Activated CD4-positive, alpha-beta T cell treated with anti-CD3 and anti-CD28 coated beads for 4 hours (primary cell): Measurements from ENCODE around the gene NPHP3.

Experiments used
- DNase-seq, 2 donors: peaks; one replicate each; pipeline ENCODE4 v3.0.0-alpha.2; 2020

Gene NPHP3

DNA sequence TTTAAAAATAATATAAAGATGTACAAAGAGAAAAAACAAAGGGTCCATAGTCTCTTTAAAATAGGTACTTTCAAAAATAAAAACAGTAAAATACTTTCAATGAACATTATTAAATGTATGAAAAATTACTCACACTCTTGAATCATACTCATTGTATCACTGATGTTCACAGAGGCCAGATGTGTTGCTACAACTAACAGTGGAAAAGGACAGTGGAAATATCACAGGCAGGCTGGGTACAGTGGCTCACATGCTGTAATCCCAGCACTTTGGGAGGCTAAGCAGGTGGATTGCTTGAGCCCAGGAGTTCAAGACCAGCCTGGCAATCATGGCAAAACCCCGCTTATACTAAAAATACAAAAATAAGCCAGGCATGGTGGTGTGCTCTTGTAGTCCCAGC is 26.8 kb downstream of the NPHP3 start:
- DNase-seq, result no peak

- no peak for DNase-seq
These were observed 27.2 kb downstream of the NPHP3 start for GRCh38 chr3:132694991-132695390.

DNA sequence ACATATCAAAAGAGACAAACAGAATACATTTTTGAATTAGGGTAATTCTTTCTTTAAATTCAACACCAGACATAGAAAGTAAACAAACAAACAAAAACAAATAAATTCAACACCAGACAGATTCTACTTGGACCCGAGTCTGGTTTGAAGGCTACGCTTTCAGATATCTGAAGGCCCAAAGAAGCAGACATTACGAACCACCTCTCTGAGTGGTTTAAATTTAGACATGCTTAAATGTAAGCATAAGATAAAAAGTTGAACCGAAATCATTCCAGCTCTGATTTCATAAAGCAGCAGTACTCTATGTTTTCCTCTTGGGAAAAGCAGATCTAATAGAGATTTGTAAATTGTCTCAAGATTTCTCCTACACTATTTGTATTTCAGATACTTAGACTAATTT is 32.2 kb downstream of the NPHP3 start:
- DNase-seq, result no peak

DNA sequence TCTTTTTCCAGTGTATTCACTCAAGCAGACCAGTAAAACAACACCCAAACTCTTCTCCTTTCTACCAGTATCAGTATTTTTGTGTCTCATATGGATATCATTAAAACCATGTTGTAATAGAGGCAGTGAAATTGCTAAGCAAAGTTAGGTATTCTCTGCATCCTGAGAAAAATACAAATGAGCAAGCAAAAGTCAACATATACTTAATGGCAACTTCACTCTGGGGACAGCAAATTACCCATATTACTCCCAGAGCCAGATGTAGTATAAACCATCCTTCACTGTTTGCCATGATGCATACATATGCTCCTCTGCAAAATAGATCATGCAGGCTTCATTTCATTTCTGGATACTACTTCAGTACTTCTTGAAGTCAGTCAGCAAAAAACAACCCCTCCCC is 40.0 kb downstream of the NPHP3 start:
- DNase-seq, result no peak

- DNase-seq, result no peak
These were observed 40.8 kb downstream of the NPHP3 start for GRCh38 chr3:132681421-132681820.

- no peak for DNase-seq
These were observed 42.3 kb downstream of the NPHP3 start for GRCh38 chr3:132679911-132680310.

DNA sequence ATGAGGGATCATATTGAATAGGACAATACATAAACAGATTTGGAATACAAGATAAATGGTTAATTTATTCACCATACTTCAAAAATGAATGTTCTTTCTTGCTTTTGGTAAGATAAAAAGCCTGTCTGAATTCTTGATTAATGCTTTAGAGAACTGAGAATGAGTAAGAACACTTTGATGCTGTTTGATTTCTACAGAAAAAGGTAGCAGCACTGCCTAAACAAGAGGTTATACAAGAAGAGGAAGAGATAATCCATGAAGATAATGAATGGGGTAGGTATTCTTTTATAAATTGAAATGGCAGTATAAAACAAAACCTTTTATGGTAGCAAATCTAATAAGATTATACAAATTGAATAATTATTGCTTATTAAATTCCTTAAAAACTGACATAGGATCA is 46.8 kb downstream of the NPHP3 start:
- DNase-seq, result no peak

GRCh38 chr3:132669256-132669777 is 52.9 kb downstream of the NPHP3 start:
- DNase-seq, result no peak

GRCh38 chr3:132665230-132665745 is 56.9 kb downstream of the NPHP3 start:
- no peak for DNase-seq

GRCh38 chr3:132662212-132662611 is 60.0 kb downstream of the NPHP3 start:
- no peak for DNase-seq

- no peak for DNase-seq
These were observed 61.1 kb downstream of the NPHP3 start for GRCh38 chr3:132661101-132661500.

- no peak for DNase-seq
These were observed 61.5 kb downstream of the NPHP3 start for GRCh38 chr3:132660811-132661070.

GRCh38 chr3:132660052-132660810 is 62.0 kb downstream of the NPHP3 start, which contains the start of gene UBA5:
TSS of gene UBA5 (plus strand) at chr3:132660329. CDS start at chr3:132660538, 209 bp downstream.
- DNase-seq, result peak; percentile 61 to 67

DNA sequence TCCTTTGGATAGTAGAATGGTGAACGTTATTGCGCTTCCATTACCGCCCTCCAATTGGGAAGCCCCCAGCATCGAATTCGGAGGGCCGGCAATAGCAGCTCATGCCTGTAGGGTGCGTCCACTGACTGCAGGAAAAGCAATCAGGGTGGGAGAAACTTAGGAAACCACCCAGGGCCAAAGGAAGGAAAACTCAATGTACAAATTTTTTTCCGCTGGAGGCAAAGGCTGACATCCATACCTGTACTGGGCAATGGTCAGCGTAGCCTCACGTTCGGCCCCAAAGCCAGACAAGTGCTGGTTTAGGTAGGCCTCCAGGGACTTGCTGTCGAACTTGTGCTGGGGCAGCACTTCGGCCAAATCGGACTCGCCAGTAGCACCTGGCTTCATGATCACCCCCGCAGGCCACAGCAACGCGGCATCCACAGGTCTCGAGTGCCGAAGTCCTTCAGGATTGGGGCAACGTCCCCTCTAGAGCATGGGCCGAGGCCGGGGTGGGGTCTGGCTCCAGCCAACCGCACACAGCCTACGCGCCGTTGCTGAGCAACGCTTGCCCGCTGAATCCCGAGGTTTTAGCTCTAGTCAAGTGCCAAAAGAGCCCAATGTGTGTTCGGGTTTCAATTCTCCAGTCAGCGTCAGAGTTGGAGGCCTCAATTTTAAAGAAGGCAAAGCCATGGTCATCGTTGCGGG is 62.7 kb downstream of the NPHP3 start, which contains the start of gene ACAD11:
Gene ACAD11, minus strand, starts transcription at position 445 of the 687 bp plus-strand sequence. Its CDS starts 58 bp downstream, at position 387.
- DNase-seq, result peak; percentile 5 to 17

DNA sequence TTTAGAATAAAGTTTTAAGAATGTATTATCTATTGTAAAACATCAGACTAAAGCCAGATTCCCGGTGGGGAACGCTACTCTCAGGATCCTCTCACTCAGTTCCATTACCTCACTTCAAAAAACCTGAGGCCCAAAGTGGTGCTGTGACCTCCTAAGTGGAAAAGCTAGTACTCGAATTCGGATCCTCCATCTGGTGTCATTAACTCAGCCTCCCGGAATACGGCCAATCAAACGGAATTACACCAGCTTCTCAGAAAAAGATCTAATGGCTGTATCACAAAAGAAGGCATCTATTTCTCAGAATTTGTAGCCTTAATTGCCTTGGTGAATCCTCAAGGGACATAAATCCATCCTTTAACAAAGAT is 63.2 kb downstream of the NPHP3 start:
- no peak for DNase-seq

DNA sequence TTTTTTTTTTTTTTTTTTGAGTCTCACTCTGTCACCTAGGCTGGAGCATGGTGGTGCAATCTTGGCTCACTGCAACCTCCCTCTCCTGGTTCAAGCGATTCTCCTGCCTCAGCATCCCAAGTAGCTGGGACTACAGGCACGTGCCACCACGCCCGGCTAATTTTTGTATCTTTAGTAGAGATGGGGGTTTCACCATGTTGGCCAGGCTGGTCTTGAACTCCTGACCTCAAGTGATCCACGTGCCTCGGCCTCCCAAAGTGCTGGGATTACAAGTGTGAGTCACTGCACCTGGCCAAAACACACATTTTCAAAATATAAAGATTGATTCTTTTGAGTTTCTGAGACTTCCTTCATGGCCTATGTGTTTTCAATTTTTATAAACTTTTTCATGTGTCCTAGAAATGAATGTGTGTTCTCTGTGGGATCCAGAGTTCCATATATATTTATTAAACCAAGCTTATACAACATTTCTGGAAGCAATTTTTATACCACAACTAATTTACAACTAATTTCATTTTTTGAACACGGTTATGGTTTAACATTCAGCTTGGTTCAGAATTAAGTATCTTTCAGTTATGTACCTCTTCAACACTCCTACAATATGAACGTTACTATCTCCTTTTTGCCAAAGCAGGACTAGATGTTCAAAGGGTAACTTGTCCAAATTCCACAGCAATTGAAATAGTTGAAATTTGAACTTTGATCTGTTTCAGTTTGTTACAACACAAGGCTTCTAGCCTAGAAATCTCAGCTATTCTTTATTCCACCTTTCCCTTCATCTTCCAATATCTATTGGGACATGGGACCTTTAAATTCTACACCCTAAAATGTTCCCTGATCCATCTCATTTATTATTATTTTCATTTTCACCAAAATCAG is 64.1 kb downstream of the NPHP3 start:
- no peak for DNase-seq

DNA sequence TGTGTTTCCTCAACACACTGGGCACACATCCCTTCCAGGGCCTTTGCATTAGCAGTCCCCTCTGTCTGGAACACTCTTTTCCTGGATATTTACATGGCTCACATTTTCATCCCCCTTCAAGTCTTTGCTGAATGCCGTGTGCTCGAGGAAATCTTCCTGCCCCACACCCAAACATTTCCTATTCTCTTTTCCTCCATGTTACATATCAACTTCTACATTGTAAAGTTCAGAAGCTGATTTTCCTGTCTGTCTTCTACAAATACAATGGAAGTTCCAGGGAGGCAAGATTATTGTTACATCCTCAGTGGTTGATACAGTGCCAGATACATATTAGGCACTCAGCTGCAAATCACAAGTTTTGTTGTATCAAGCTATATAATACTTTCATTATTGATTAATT is 66.7 kb downstream of the NPHP3 start:
- DNase-seq, result no peak

GRCh38 chr3:132654721-132655120 is 67.5 kb downstream of the NPHP3 start:
- DNase-seq, result no peak

- no peak for DNase-seq
These were observed 68.0 kb downstream of the NPHP3 start for GRCh38 chr3:132654190-132654589.

DNA sequence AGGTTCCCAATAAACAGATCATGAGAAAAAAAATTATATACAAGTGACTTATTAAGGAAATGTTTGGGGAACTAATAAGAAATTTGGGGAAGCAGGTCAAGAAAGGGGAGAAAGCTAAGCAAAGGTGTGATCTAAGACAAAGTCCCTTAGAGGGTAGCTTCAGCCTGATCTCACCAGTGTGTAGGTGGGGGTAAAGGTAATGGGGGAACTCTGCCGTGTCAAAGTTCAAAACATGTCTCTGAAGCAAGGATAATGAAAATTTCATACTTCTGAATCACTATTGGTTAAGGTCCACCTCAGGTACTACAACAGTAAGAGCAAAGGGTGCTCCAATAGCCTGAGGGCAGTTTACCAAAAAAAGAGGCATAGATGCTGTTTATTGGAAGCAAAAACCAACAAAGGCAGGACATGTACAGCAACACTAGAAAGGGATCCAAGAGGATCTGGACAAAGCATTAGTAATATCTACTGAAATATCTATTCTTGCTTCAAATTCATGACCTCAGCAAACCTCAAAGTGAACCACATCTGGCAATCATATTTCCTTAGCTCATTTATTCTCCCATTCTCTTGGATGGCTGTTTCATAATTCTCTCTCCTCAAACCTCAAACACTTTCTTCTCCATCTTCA is 69.5 kb downstream of the NPHP3 start:
- no peak for DNase-seq

DNA sequence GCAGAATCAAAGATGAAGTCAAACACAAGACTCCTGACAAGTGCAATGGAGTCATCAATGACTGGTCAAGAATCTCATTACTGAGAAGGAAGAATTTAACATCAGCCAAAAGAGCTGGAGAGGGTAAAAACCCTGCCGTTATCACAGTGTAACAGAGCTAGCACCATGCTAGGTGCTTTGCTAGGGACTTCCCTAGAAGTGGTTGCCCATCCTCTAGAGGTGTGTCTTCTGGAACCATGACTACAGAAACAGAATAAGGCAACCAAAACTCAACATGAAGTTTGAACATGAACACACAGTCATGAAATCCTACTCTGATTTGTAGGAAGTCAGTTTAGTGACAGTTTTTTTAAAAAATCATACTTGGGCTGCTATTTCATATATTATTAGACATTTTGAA is 72.1 kb downstream of the NPHP3 start:
- DNase-seq, result no peak

- no peak for DNase-seq
These were observed 77.2 kb downstream of the NPHP3 start for GRCh38 chr3:132645058-132645457.

DNA sequence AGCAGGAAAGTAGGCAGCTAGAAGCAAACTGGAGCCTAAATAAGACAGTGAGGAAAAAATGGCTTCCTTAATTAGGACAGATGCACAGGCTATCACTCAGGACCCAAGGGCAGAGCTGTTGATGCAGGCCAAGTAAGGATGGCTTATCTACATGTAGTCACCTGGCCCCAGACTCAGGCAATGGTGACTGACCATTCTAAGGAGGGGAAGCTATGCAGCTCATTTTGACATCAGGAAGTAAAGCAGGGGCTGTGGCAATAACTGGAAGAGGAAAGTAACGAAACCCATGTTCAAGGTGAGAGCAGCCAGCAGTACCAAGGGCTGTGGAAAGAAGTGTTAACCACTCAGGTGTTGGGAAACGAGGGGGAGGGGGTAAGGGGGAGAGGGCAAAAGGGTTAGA is 78.8 kb downstream of the NPHP3 start:
- no peak for DNase-seq
